ENCODE results near the gene DYSF. TPM values are rescaled to one million over a fixed set of nuclear protein-coding genes. Genes with fewer than 3 reads are reported as not detected.

Gene DYSF
- total RNA-seq, 1 experiment from 2014 or later: 0.31 TPM

- peaks cover 4% of the 10 kb centered on the region for H3K4me1 ChIP-seq (ENCODE audit: control insufficient read depth, insufficient read depth, low read length)
- in situ Hi-C loops (cut with HindIII; ENCODE audit: low pct_unique_long_range_greater_than_20kb, low sequenced_read_pairs) (no loop called here), intact Hi-C loops (cut with micrococcal nuclease; ENCODE audit: unreplicated experiment) (no loop called here)
- POLR2A ChIA-PET: no interaction called here
- CTCF ChIA-PET: no interaction called here
- no peak overlapping the region for H3K4me3 ChIP-seq (ENCODE audit: low read depth in 2 of 2, low read length in 2 of 2)
- ATAC-seq (no peak), DNase-seq (ENCODE audit: low read depth, low spot score) (no peak)
- H3K27me3 ChIP-seq (ENCODE audit: control insufficient read depth, insufficient read depth, low read length): no peaks in the 10 kb centered on the region
- peaks cover 22% of the 10 kb centered on the region for H3K36me3 ChIP-seq (ENCODE audit: control insufficient read depth, insufficient read depth, low read length)
- H3K9me3 ChIP-seq (ENCODE audit: control insufficient read depth, insufficient read depth, low read depth, low read length): no peaks in the 10 kb centered on the region
- TF ChIP-seq SIN3A (IDR thresholded peaks at IDR 0.05; ENCODE audit: borderline replicate concordance, insufficient read depth, low read depth, low read length) (no peak), TCF7L2 (IDR thresholded peaks at IDR 0.05; ENCODE audit: low read depth, low read length) (no peak), REST (IDR thresholded peaks at IDR 0.05; ENCODE audit: insufficient read depth in 1 of 2, low read depth in 2 of 2, low read length in 1 of 2) (no peak)
- no TSS peak for BruUV-seq (replicated peaks)
- no peak overlapping the region for H3K27ac ChIP-seq (ENCODE audit: low read length)
Measured at GRCh38 chr2:71419145-71419544, 34.2 kb upstream of the DYSF start.

- TF ChIP-seq POLR2AphosphoS5 (IDR thresholded peaks at IDR 0.05; ENCODE audit: low read depth, low read length): no peak
- TF ChIP-seq SIN3A (IDR thresholded peaks at IDR 0.05; ENCODE audit: borderline replicate concordance, insufficient read depth, low read depth, low read length): no peak
- TF ChIP-seq CTCF (IDR thresholded peaks at IDR 0.05): no peak
- TF ChIP-seq REST (IDR thresholded peaks at IDR 0.05; ENCODE audit: insufficient read depth in 1 of 2, low read depth in 2 of 2, low read length in 1 of 2): no peak
- no peak for TF ChIP-seq TCF7L2 (IDR thresholded peaks at IDR 0.05; ENCODE audit: low read depth, low read length)
- Histone ChIP-seq H3K27ac (ENCODE audit: low read length) (no peak overlapping the region), H3K4me1 (ENCODE audit: control insufficient read depth, insufficient read depth, low read length) (peaks cover 4% of the 10 kb centered on the region), H3K27me3 (ENCODE audit: control insufficient read depth, insufficient read depth, low read length) (no peaks in the 10 kb centered on the region), H3K36me3 (ENCODE audit: control insufficient read depth, insufficient read depth, low read length) (peaks cover 28% of the 10 kb centered on the region), H3K9me3 (ENCODE audit: control insufficient read depth, insufficient read depth, low read depth, low read length) (no peaks in the 10 kb centered on the region), H3K4me3 (ENCODE audit: low read depth in 2 of 2, low read length in 2 of 2) (no peak overlapping the region)
- intact Hi-C loops (cut with micrococcal nuclease; ENCODE audit: unreplicated experiment) (no loop called here), in situ Hi-C loops (cut with HindIII; ENCODE audit: low pct_unique_long_range_greater_than_20kb, low sequenced_read_pairs) (no loop called here)
- no peak for DNase-seq (ENCODE audit: low read depth, low spot score)
- ChIA-PET POLR2A (no interaction called here), CTCF (no interaction called here)
- no peak for ATAC-seq
- BruUV-seq (replicated peaks): no TSS peak
Measured at GRCh38 chr2:71419976-71420375, 33.4 kb upstream of the DYSF start.
